ENCODE data around the gene NOS2.

GRCh38 chr17:27759528-27759927, 40.8 kb downstream of the NOS2 start:
- TF ChIP-seq CTCF (IDR thresholded peaks at IDR 0.05): no peak
- TF ChIP-seq POLR2A (IDR thresholded peaks at IDR 0.05): no peak

Data from transverse colon (tissue), 3 donors.